Right lung (tissue), 5 donors: ENCODE data around the gene ZNF358. TPM values are rescaled to one million over a fixed set of nuclear protein-coding genes. Genes with fewer than 3 reads are reported as not detected.

Experiments
- DNase-seq, 2 donors: peaks; one replicate each; pipeline ENCODE4 v3.0.0-alpha.2; 2013
- polyA plus RNA-seq, 5 donors: library from polyadenylated mRNA; unstranded; fragments of 120-200 nt; gene quantifications; one replicate each; pipeline versions ENCODE4 v1.2.1 to v1.2.3, GENCODE V29; 2013; ENCODE audit warnings: inconsistent platforms in 1 of 5, low replicate concordance in 1 of 5; ENCODE audit not compliant: insufficient read length in 5 of 5, insufficient read depth in 1 of 5

ZNF358 gene
- polyA plus RNA-seq, 5 donors, result 29.6 to 80.0 (median 44.2) TPM

- DNase-seq, result no peak
These were observed 975 bp downstream of the ZNF358 start for GRCh38 chr19:7516878-7517277.

GRCh38 chr19:7519361-7520130 is 3.6 kb downstream of the ZNF358 start:
- no peak for DNase-seq

DNA sequence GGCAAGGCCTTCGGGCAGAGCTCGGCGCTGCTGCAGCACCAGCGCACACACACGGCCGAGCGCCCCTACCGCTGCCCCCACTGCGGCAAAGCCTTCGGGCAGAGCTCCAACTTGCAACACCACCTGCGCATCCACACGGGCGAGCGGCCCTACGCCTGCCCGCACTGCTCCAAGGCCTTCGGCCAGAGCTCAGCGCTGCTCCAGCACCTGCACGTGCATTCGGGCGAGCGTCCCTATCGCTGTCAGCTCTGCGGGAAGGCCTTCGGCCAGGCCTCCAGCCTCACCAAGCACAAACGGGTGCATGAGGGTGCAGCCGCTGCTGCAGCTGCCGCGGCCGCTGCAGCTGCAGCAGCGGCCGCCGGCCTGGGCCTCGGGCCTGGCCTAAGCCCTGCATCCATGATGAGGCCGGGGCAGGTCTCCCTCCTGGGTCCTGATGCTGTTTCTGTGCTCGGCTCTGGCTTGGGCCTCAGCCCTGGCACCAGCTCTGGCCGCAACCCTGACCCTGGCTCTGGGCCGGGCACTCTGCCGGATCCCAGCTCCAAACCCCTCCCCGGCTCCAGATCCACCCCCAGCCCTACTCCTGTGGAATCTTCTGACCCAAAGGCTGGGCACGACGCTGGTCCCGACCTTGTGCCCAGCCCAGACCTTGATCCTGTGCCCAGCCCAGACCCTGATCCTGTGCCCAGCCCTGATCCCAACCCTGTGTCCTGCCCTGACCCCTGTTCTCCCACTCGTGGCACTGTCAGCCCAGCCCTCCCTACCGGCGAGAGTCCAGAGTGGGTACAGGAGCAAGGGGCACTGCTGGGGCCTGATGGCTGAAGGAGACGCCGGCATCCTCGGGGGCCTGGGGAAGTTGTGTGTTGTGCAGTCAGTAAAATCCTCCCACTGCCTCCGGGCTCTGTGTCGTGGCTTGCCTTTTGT is 4.5 kb downstream of the ZNF358 start:
- DNase-seq, result no peak

DNA sequence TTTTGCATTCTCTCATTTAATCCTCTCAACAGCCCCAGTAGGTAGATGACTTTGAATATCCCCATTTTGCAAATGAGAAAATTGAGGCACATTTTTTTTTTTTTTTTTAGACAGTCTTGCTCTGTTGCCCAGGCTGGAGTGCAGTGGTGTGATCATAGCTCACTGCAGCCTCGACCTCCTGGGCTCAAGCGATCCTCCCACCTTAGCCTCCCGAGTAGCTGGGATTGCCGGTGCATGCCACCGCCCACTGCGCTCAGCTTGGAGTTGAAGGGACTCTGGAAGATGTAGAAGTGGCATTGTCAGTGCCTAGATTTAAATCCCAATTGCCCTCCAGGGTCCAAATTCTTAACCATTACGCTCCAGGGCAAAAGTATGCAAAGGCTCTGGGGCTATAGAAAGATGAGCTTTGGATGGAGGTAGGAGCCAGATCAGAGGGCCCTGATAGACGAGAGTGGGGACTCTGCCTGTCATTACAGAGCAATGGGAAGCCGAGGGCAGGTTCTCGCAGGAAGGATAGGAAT is 5.7 kb downstream of the ZNF358 start:
- DNase-seq, result no peak

GRCh38 chr19:7522072-7522922 is 6.4 kb downstream of the ZNF358 start, which contains the start of gene MCOLN1:
TSS of gene MCOLN1 (plus strand) at chr19:7522624. CDS start at chr19:7522751, 127 bp downstream.
- DNase-seq, result peak; percentile 98

- no peak for DNase-seq
These were observed 7.2 kb downstream of the ZNF358 start for GRCh38 chr19:7522923-7523667.

GRCh38 chr19:7524523-7524922 is 8.6 kb downstream of the ZNF358 start:
- DNase-seq, result no peak

GRCh38 chr19:7524992-7525739 is 9.3 kb downstream of the ZNF358 start:
- no peak for DNase-seq

- no peak for DNase-seq
These were observed 10.4 kb downstream of the ZNF358 start for GRCh38 chr19:7526059-7526929.

DNA sequence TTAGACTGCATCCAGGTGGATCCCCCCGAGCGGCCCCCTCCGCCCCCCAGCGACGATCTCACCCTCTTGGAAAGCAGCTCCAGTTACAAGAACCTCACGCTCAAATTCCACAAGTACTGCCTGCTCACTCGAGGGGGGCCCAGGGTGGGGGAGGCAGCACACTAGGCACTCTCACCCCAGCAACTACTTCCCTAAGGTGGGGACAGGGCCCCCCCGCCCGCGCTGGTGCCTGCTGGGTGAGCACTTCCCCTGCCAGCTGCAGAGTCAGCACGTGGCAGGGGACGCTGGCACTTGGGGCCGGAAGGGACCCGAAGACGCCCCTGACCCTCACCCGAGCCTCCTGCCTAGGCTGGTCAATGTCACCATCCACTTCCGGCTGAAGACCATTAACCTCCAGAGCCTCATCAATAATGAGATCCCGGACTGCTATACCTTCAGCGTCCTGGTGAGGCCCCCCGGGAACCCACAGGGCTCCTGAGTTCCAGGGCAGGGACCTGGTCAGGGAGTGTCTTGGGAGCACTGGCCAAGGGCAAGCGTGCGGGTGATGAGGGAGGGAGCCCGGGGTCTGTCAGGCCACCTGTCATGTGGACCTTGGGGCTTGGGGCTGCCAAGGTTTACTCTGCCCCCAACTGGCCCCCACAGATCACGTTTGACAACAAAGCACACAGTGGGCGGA is 11.8 kb downstream of the ZNF358 start:
- DNase-seq, result no peak

DNA sequence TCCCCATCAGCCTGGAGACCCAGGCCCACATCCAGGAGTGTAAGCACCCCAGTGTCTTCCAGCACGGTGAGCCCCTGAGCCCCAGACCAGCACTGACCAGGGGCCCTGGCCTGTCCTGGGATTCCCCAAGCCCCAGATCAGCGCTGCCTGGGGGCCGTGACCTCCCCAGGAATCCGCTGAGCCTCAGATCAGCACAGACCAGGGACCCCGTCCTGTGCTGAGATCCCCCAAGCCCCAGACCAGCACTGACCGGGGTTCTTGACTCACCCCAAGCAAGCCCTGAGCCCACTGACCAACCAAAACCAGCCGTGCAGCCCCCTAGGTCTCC is 12.3 kb downstream of the ZNF358 start:
- DNase-seq, result no peak

DNA sequence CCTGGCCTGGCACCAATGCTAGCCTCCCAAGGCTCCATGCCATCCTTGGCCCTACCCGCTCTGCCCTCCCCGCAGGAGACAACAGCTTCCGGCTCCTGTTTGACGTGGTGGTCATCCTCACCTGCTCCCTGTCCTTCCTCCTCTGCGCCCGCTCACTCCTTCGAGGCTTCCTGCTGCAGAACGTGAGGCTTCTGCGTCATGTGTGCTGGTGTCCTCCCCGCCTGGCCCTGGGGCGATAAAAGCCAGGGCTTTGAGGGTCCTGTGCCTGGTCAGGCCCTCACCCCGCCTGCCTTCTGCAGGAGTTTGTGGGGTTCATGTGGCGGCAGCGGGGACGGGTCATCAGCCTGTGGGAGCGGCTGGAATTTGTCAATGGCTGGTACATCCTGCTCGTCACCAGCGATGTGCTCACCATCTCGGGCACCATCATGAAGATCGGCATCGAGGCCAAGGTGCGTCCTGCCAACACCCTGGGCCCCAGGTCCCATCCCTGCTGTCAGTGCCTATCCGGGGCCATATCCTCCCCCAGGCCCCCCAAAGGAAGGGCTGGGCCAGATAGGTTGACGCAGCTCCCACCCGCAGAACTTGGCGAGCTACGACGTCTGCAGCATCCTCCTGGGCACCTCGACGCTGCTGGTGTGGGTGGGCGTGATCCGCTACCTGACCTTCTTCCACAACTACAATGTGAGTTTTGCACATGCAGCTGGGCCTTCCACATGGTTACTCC is 12.8 kb downstream of the ZNF358 start:
- DNase-seq, result no peak

DNA sequence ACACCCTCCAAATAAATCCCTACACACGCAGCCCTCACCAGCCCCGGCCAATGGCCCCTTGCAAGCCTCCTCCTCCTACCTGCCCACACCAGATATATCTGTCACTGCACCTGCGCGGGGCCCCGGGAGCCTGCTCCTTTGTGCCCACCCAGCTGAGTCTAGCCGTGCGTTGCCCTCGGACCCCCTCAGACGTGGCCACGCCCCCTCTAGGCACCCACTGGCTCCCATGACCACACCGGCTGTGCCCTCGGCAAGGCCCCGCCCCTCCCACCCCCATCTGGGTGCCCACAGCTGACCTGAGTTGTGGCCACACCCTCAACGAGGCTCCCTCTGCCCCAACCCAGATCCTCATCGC is 13.3 kb downstream of the ZNF358 start:
- DNase-seq, result no peak

- no peak for DNase-seq
These were observed 13.9 kb downstream of the ZNF358 start for GRCh38 chr19:7529610-7530490.

DNA sequence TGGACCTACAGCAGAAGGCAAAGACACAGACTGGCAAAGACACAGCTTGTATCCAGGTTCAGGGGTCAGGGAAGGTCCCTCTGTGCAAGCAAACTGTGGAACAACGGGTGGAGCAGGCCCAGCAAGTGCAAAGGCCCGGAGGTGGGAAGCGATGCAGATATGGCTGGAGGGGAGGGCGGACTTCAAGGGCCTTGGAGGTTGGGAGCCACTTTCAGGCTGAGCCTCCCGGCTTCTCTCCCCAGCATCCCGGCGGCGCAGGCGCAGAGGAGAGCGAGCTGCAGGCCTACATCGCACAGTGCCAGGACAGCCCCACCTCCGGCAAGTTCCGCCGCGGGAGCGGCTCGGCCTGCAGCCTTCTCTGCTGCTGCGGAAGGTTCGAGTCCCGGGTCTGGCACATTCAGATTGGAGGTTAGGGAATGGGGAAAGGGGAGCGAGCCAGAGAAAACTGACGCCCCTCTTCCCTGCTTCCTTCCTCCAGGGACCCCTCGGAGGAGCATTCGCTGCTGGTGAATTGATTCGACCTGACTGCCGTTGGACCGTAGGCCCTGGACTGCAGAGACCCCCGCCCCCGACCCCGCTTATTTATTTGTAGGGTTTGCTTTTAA is 17.5 kb downstream of the ZNF358 start:
- DNase-seq, result peak in 1 of 2 donors; percentile 23

- peak; percentile 87 to 90 for DNase-seq
These were observed 18.1 kb downstream of the ZNF358 start for GRCh38 chr19:7533925-7534480.
